Measurements from ENCODE around the gene GLI3.

DNA sequence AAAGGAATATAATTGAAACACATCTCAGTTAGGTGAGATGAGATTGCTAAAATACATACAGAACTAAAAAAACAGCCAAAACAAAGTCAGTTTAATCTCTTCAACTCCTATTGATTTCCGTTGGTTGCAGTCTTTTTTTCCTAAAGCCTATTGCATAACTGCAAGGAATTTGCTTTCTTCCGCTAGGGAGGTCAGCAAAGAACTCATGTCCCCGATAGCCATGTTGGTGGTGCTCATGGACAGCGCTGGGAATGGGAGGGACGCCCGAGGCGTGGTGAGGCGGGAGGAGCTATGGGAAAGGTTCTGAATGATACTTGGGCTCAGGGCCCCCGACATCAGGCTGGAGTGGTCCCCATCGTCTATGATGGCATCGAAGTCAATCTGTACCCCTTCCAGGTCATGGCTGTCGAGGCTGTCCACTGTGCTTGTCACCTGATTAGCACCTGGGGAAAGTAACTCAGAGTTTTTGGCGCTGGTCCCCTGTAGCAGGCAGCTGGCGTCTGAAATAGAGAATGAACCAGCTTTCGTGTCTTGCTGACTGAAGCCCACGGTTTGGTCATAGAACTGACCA lies 272.7 kb downstream of the GLI3 start:
- TF ChIP-seq, protein P1, sequence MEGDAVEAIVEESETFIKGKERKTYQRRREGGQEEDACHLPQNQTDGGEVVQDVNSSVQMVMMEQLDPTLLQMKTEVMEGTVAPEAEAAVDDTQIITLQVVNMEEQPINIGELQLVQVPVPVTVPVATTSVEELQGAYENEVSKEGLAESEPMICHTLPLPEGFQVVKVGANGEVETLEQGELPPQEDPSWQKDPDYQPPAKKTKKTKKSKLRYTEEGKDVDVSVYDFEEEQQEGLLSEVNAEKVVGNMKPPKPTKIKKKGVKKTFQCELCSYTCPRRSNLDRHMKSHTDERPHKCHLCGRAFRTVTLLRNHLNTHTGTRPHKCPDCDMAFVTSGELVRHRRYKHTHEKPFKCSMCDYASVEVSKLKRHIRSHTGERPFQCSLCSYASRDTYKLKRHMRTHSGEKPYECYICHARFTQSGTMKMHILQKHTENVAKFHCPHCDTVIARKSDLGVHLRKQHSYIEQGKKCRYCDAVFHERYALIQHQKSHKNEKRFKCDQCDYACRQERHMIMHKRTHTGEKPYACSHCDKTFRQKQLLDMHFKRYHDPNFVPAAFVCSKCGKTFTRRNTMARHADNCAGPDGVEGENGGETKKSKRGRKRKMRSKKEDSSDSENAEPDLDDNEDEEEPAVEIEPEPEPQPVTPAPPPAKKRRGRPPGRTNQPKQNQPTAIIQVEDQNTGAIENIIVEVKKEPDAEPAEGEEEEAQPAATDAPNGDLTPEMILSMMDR (IDR thresholded peaks at IDR 0.05; ENCODE audit: low read depth, low read length): no peak
- no peak for TF ChIP-seq EZH2phosphoT487 (IDR thresholded peaks at IDR 0.05; ENCODE audit: low read depth)

Measured in OCI-LY3 (cell line).